ENCODE measurements around the gene RBM4. TPM values are rescaled to one million over a fixed set of nuclear protein-coding genes. Genes with fewer than 3 reads are reported as not detected.

Gene RBM4
- total RNA-seq, 1 donor from 2014 or later, result 153 TPM

- no peaks in the 10 kb centered on the region for H3K79me2 ChIP-seq (ENCODE audit: insufficient read depth, low read length)
- no peaks in the 10 kb centered on the region for H3K9me3 ChIP-seq (ENCODE audit: insufficient read depth, low read depth, low read length)
- H3K4me1 Mint-ChIP-seq (ENCODE audit: low read depth, unreplicated experiment), result peaks cover 5% of the 10 kb centered on the region
- H3K9me3 Mint-ChIP-seq (ENCODE audit: unreplicated experiment), result no peaks in the 10 kb centered on the region
- H3K27ac Mint-ChIP-seq (ENCODE audit: unreplicated experiment), result no peak overlapping the region
- no peaks in the 10 kb centered on the region for H4K20me1 ChIP-seq (ENCODE audit: insufficient read depth, low read length)
- H3K27ac ChIP-seq (ENCODE audit: low read depth, low read length), result no peak overlapping the region
- DNase-seq (ENCODE audit: low read depth) (no peak), FAIRE-seq (no peak)
- peaks cover 19% of the 10 kb centered on the region for H3K36me3 Mint-ChIP-seq (ENCODE audit: low read depth, unreplicated experiment)
- H3K27me3 ChIP-seq (ENCODE audit: insufficient read depth, low read length), result no peaks in the 10 kb centered on the region
- no peak overlapping the region for H3K9ac ChIP-seq (ENCODE audit: low read length)
- H3K4me1 ChIP-seq (ENCODE audit: insufficient read depth, low read length), result no peaks in the 10 kb centered on the region
- no peak overlapping the region for H3K4me3 Mint-ChIP-seq (ENCODE audit: unreplicated experiment)
- no peak overlapping the region for H3K4me2 ChIP-seq (ENCODE audit: low read length)
- no peak overlapping the region for H3K4me3 ChIP-seq (ENCODE audit: insufficient read depth, low read depth, low read length)
- H2AFZ ChIP-seq (ENCODE audit: low read depth, low read length), result no peak overlapping the region
- TF ChIP-seq EZH2 (IDR thresholded peaks at IDR 0.05; ENCODE audit: insufficient read depth, low read length), result no peak
- TF ChIP-seq, protein P1, sequence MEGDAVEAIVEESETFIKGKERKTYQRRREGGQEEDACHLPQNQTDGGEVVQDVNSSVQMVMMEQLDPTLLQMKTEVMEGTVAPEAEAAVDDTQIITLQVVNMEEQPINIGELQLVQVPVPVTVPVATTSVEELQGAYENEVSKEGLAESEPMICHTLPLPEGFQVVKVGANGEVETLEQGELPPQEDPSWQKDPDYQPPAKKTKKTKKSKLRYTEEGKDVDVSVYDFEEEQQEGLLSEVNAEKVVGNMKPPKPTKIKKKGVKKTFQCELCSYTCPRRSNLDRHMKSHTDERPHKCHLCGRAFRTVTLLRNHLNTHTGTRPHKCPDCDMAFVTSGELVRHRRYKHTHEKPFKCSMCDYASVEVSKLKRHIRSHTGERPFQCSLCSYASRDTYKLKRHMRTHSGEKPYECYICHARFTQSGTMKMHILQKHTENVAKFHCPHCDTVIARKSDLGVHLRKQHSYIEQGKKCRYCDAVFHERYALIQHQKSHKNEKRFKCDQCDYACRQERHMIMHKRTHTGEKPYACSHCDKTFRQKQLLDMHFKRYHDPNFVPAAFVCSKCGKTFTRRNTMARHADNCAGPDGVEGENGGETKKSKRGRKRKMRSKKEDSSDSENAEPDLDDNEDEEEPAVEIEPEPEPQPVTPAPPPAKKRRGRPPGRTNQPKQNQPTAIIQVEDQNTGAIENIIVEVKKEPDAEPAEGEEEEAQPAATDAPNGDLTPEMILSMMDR (IDR thresholded peaks at IDR 0.05; ENCODE audit: insufficient read depth, low read depth, low read length), result no peak
- H3K36me3 ChIP-seq (ENCODE audit: insufficient read depth, low read length), result no peaks in the 10 kb centered on the region
- no peaks in the 10 kb centered on the region for H3K27me3 Mint-ChIP-seq (ENCODE audit: low read depth, unreplicated experiment)
Measured at GRCh38 chr11:66686100-66686785, 47.7 kb downstream of the RBM4 start.

DNA sequence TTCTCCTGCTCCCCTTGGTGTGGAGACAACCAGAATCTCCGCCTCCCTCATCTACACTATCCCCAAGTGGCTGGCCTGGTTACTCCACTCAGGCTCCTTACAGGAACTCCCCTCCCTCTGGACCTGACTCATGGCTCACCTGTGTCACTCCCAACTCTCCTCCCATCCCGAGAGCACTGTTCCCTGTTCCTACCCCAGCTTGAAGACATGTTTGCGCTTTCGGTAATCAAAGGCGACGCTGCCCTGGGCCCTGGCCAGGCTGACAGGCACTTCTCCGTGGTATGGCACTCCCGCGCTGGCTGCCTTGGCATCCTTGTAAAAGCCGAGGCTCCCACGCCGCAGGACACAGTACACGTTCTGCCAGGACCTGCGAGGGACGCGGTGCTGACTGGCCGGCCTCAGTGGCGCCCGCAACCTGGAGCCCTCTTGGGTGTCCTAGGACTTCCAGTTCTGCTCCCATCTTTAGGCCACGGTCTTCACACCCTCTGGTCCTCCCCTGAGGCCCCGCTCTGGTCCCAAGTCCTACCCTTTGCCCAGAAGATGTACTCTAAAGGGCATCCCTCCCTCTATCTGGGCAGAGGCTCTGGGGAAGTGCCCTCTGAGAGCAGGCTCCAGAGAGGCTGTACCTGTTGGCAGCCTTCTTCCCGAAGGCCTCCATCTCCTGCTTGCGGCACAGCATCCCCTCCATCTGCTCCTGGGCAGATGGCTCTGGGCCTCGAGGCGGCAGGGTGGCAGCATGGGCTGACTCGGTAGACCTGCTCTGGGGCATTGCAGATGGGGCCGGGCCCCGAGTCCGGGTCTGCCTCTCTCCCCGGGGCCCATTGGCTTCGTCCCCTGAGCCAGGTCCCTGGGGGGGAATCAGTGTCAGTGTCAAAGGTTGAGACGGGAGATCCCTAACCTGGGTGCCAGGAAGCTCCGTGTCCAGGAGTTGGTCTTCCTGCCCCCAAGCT is 48.6 kb downstream of the RBM4 start:
- Histone ChIP-seq H3K36me3 (ENCODE audit: insufficient read depth, low read length) (no peaks in the 10 kb centered on the region), H2AFZ (ENCODE audit: low read depth, low read length) (no peak overlapping the region), H3K4me3 (ENCODE audit: insufficient read depth, low read depth, low read length) (no peak overlapping the region), H3K27ac (ENCODE audit: low read depth, low read length) (no peak overlapping the region), H4K20me1 (ENCODE audit: insufficient read depth, low read length) (no peaks in the 10 kb centered on the region), H3K4me1 (ENCODE audit: insufficient read depth, low read length) (no peaks in the 10 kb centered on the region), H3K79me2 (ENCODE audit: insufficient read depth, low read length) (no peaks in the 10 kb centered on the region), H3K27me3 (ENCODE audit: insufficient read depth, low read length) (no peaks in the 10 kb centered on the region), H3K4me2 (ENCODE audit: low read length) (no peak overlapping the region), H3K9ac (ENCODE audit: low read length) (no peak overlapping the region), H3K9me3 (ENCODE audit: insufficient read depth, low read depth, low read length) (no peaks in the 10 kb centered on the region)
- Mint-ChIP-seq H3K9me3 (ENCODE audit: unreplicated experiment) (no peaks in the 10 kb centered on the region), H3K36me3 (ENCODE audit: low read depth, unreplicated experiment) (peaks cover 19% of the 10 kb centered on the region), H3K4me1 (ENCODE audit: low read depth, unreplicated experiment) (peaks cover 5% of the 10 kb centered on the region), H3K27ac (ENCODE audit: unreplicated experiment) (peak overlapping the region; percentile 47), H3K4me3 (ENCODE audit: unreplicated experiment) (no peak overlapping the region), H3K27me3 (ENCODE audit: low read depth, unreplicated experiment) (no peaks in the 10 kb centered on the region)
- TF ChIP-seq, protein P1 (IDR thresholded peaks at IDR 0.05; ENCODE audit: insufficient read depth, low read depth, low read length), result no peak
- TF ChIP-seq EZH2 (IDR thresholded peaks at IDR 0.05; ENCODE audit: insufficient read depth, low read length), result no peak
- DNase-seq (ENCODE audit: low read depth), result no peak
- no peak for FAIRE-seq
